ENCODE data around the gene ARAF. TPM values are rescaled to one million over a fixed set of nuclear protein-coding genes. Genes with fewer than 3 reads are reported as not detected.
A peak's percentile ranks its signal among the peaks of the same experiment; 100 is the strongest.

Gene ARAF
- total RNA-seq, 1 experiment from 2014 or later: 35.4 TPM

- H3K4me2 ChIP-seq (ENCODE audit: low read length): no peak overlapping the region
- no peak overlapping the region for H3K4me3 ChIP-seq (replicated peaks in 1 of 2; ENCODE audit: low read depth in 1 of 2, low read length in 2 of 2)
- no peak for DNase-seq (ENCODE audit: low read depth, low spot score)
- ChIA-PET RAD21 (ENCODE audit: low non-redundant PET in 1 of 2, low total read pairs in 2 of 2, uncharacterized antibody in 2 of 2, unreplicated experiment in 2 of 2) (no interaction called here), POLR2A (no interaction called here), CTCF (no interaction called here)
- intact Hi-C loops (cut with micrococcal nuclease): no loop called here
- H3K27ac ChIP-seq (ENCODE audit: low read depth, low read length): no peak overlapping the region
- ATAC-seq: no peak
- no peak overlapping the region for H2AFZ ChIP-seq (ENCODE audit: low read depth, low read length, poor library complexity, severe bottlenecking)
- TF ChIP-seq SIN3A (IDR thresholded peaks at IDR 0.05; ENCODE audit: low read depth) (0 out of 2 replicates have a peak, but pooled peaks have one; percentile 4), EGR1 (IDR thresholded peaks at IDR 0.05; ENCODE audit: low read depth) (no peak)
- BruUV-seq (replicated peaks): no TSS peak
- no peaks in the 10 kb centered on the region for H3K9me2 ChIP-seq (ENCODE audit: insufficient read depth)
- H3K4me1 ChIP-seq (ENCODE audit: control insufficient read depth in 1 of 2, insufficient read depth in 2 of 2, low read length in 2 of 2): no peaks in the 10 kb centered on the region
- no peaks in the 10 kb centered on the region for H3K9me3 ChIP-seq (ENCODE audit: control insufficient read depth in 1 of 2, insufficient read depth in 1 of 2, low read depth in 1 of 2, low read length in 2 of 2)
- no peaks in the 10 kb centered on the region for H4K20me1 ChIP-seq (ENCODE audit: insufficient read depth)
- H3K9ac ChIP-seq (ENCODE audit: low read length): no peak overlapping the region
- H3K36me3 ChIP-seq (ENCODE audit: control insufficient read depth in 1 of 2, insufficient read depth in 2 of 2, low read length in 2 of 2): no peaks in the 10 kb centered on the region
- no peaks in the 10 kb centered on the region for H3K79me2 ChIP-seq (ENCODE audit: insufficient read depth, low read length)
- no peaks in the 10 kb centered on the region for H3K27me3 ChIP-seq (ENCODE audit: insufficient read depth, low read length)
These were observed 59.3 kb downstream of the ARAF start for GRCh38 chrX:47620303-47620685.

Small RNAs within 50 kb of the gene (microRNA-seq; reads per million reads assigned to microRNA genes)
- gene MIR4769 (ENCODE audit: borderline number of aligned reads): not detected

Other genes with a start within 250 kb of the ARAF start
- gene ZNF157, start 190.6 kb upstream of the ARAF start, total RNA-seq (2021; ENCODE audit: unreplicated experiment): not detected
- gene ZNF41, start 78.0 kb upstream of the ARAF start, total RNA-seq (2021; ENCODE audit: unreplicated experiment): 7.4 TPM
- 225 TPM for gene TIMP1, start 21.2 kb downstream of the ARAF start, total RNA-seq (2021; ENCODE audit: unreplicated experiment)
- gene SYN1, start 58.7 kb downstream of the ARAF start, total RNA-seq (2021; ENCODE audit: unreplicated experiment): 0.86 TPM
- gene CFP, start 68.7 kb downstream of the ARAF start, total RNA-seq (2021; ENCODE audit: unreplicated experiment): 1.3 TPM
- 57.0 TPM for gene ELK1, start 89.4 kb downstream of the ARAF start, total RNA-seq (2021; ENCODE audit: unreplicated experiment)
- gene UXT, start 98.0 kb downstream of the ARAF start, total RNA-seq (2021; ENCODE audit: unreplicated experiment): 106 TPM

Measured in HCT116 (cell line).